Esophagus muscularis mucosa (tissue), 4 donors: Measurements from ENCODE around the gene GALNT2.

ENCODE experiments used
- EP300 ChIP-seq: sonication (generic); formaldehyde crosslinking; IDR thresholded peaks from one replicate; pipeline ENCODE4 v1.6.1; 2017; ENCODE audit warnings: antibody characterized with exemption
- POLR2AphosphoS5 ChIP-seq, 2 donors: sonication (generic); formaldehyde crosslinking; IDR thresholded peaks; one replicate each; pipeline ENCODE4 v1.6.1; 2017; ENCODE audit warnings: antibody characterized with exemption in 2 of 2
- TF ChIP-seq, protein P1 (sequence below), 3 experiments: fragments of 200-600 bp in 2 of 3; fragments of 450-650 bp in 1 of 3; sonication (generic) in 2 of 3; IDR thresholded peaks; one replicate each; pipeline ENCODE4 v1.5.1; 2017 to 2019; ENCODE audit warnings: antibody characterized with exemption in 3 of 3, mild to moderate bottlenecking in 2 of 3, moderate library complexity in 1 of 3

- TF ChIP-seq POLR2AphosphoS5 (IDR thresholded peaks at IDR 0.05) (no peak), EP300 (no peak)
- TF ChIP-seq, protein P1, sequence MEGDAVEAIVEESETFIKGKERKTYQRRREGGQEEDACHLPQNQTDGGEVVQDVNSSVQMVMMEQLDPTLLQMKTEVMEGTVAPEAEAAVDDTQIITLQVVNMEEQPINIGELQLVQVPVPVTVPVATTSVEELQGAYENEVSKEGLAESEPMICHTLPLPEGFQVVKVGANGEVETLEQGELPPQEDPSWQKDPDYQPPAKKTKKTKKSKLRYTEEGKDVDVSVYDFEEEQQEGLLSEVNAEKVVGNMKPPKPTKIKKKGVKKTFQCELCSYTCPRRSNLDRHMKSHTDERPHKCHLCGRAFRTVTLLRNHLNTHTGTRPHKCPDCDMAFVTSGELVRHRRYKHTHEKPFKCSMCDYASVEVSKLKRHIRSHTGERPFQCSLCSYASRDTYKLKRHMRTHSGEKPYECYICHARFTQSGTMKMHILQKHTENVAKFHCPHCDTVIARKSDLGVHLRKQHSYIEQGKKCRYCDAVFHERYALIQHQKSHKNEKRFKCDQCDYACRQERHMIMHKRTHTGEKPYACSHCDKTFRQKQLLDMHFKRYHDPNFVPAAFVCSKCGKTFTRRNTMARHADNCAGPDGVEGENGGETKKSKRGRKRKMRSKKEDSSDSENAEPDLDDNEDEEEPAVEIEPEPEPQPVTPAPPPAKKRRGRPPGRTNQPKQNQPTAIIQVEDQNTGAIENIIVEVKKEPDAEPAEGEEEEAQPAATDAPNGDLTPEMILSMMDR (IDR thresholded peaks at IDR 0.05) = no peak
Observed at GRCh38 chr1:230285351-230285750, 218.3 kb downstream of the GALNT2 start.
